GM23338 (cell line): Measurements from ENCODE around the gene BIRC7. TPM values are rescaled to one million over a fixed set of nuclear protein-coding genes. Genes with fewer than 3 reads are reported as not detected.

Experiments
- ATAC-seq: fragments of 200-7000 bp; cut with Tn5 transposase; 3 replicates; pipeline ENCODE4 v1.9.1; 2020
- DNase-seq: peaks from one replicate; pipeline ENCODE4 v3.0.0-alpha.2; 2015; ENCODE audit warnings: low spot score
- H2AFZ ChIP-seq: fragments of 200-600 bp; sonication (generic); 2 replicates; pipeline ENCODE4 v1.8.0; 2016; ENCODE audit warnings: antibody characterized with exemption, mild to moderate bottlenecking, moderate library complexity
- H3F3A ChIP-seq: fragments of 200-600 bp; sonication (generic); replicated peaks from 2 replicates; pipeline ENCODE4 v1.8.0; 2017; ENCODE audit warnings: antibody characterized with exemption, mixed run types, low read depth
- H3K27ac ChIP-seq: fragments of 200-600 bp; sonication (generic); 2 replicates; pipeline ENCODE4 v1.6.1; 2016; ENCODE audit warnings: low read depth
- H3K27me3 ChIP-seq: fragments of 200-600 bp; sonication (generic); 2 replicates; pipeline ENCODE4 v1.8.0; 2016; ENCODE audit warnings: mild to moderate bottlenecking, mixed run types, moderate library complexity; ENCODE audit not compliant: insufficient read depth
- H3K36me3 ChIP-seq: fragments of 200-600 bp; sonication (generic); 2 replicates; pipeline ENCODE4 v1.8.0; 2016; ENCODE audit warnings: mild to moderate bottlenecking; ENCODE audit not compliant: insufficient read depth
- H3K4me1 ChIP-seq: fragments of 200-600 bp; sonication (generic); 2 replicates; pipeline ENCODE4 v1.8.0; 2016; ENCODE audit warnings: mild to moderate bottlenecking, moderate library complexity; ENCODE audit not compliant: insufficient read depth
- H3K4me2 ChIP-seq: fragments of 200-600 bp; sonication (generic); 2 replicates; pipeline ENCODE4 v1.7.1; 2017; ENCODE audit warnings: mixed run types
- H3K4me3 ChIP-seq: fragments of 200-600 bp; sonication (generic); 2 replicates; pipeline ENCODE4 v1.6.1; 2016; ENCODE audit warnings: mixed run types
- H3K79me2 ChIP-seq: fragments of 200-600 bp; sonication (generic); replicated peaks from 2 replicates; pipeline ENCODE4 v1.8.0; 2017; ENCODE audit warnings: mild to moderate bottlenecking; ENCODE audit not compliant: insufficient read depth
- H3K9me2 ChIP-seq: fragments of 200-600 bp; sonication (generic); 2 replicates; pipeline ENCODE4 v1.8.0; 2017; ENCODE audit not compliant: insufficient read depth
- H4K20me1 ChIP-seq: fragments of 200-600 bp; sonication (generic); replicated peaks from 2 replicates; pipeline ENCODE4 v1.8.0; 2017; ENCODE audit warnings: mild to moderate bottlenecking; ENCODE audit not compliant: insufficient read depth
- H3K27ac Mint-ChIP-seq: 2 replicates; pipeline ENCODE4 v1.8.0; 2020; ENCODE audit warnings: inconsistent platforms, mild to moderate bottlenecking, moderate library complexity, mixed read lengths
- H3K27me3 Mint-ChIP-seq: 3 replicates; pipeline ENCODE4 v1.8.0; 2022; ENCODE audit warnings: low read depth, mild to moderate bottlenecking, moderate library complexity, mixed read lengths, inconsistent platforms; ENCODE audit not compliant: insufficient read depth, poor library complexity
- H3K36me3 Mint-ChIP-seq: 3 replicates; pipeline ENCODE4 v1.8.0; 2021; ENCODE audit warnings: low read depth, mild to moderate bottlenecking, inconsistent platforms, moderate library complexity, mixed read lengths
- H3K4me1 Mint-ChIP-seq: 3 replicates; pipeline ENCODE4 v1.8.0; 2020; ENCODE audit warnings: mild to moderate bottlenecking, inconsistent platforms, mixed read lengths
- H3K4me3 Mint-ChIP-seq: 3 replicates; pipeline ENCODE4 v1.8.0; 2021; ENCODE audit warnings: moderate library complexity, mild to moderate bottlenecking, inconsistent platforms, mixed read lengths
- H3K9me3 Mint-ChIP-seq: 3 replicates; pipeline ENCODE4 v1.8.0; 2020; ENCODE audit warnings: moderate library complexity, mild to moderate bottlenecking, inconsistent platforms, mixed read lengths
- CREB1 ChIP-seq: fragments of 250-450 bp; sonication (Bioruptor Pico); IDR thresholded peaks from 2 replicates; pipeline ENCODE4 v1.5.0; 2020; ENCODE audit warnings: low read depth, mild to moderate bottlenecking, moderate library complexity
- EZH2 ChIP-seq: fragments of 200-600 bp; sonication (generic); IDR thresholded peaks from one replicate; pipeline ENCODE4 v1.8.0; 2017; ENCODE audit warnings: antibody characterized with exemption, mild to moderate bottlenecking, low read depth; ENCODE audit not compliant: unreplicated experiment
- EZH2phosphoT487 ChIP-seq: fragments of 200-600 bp; sonication (generic); IDR thresholded peaks from one replicate; pipeline ENCODE4 v1.8.1; 2018; ENCODE audit warnings: antibody characterized with exemption; ENCODE audit not compliant: unreplicated experiment
- JUNB ChIP-seq: IDR thresholded peaks from one replicate; pipeline ENCODE4 v1.6.1; 2016; ENCODE audit warnings: antibody characterized with exemption; ENCODE audit not compliant: unreplicated experiment
- NANOG ChIP-seq: IDR thresholded peaks from 2 replicates; pipeline ENCODE4 v1.6.1; 2016; ENCODE audit warnings: antibody characterized with exemption, borderline replicate concordance
- STAT1 ChIP-seq: IDR thresholded peaks from one replicate; pipeline ENCODE4 v1.6.1; 2016; ENCODE audit warnings: antibody characterized with exemption; ENCODE audit not compliant: unreplicated experiment
- polyA plus RNA-seq: library from polyadenylated mRNA; unstranded; fragments of >200 nt; fragmentation: Nextera tagmentation; extraction: Ambion mirVana; gene quantifications from 2 replicates; pipeline ENCODE4 v1.2.1, GENCODE V29; 2016
- total RNA-seq: library from RNA; depleted of rRNA; stranded (reverse); fragments of >200 nt; shearing (Covaris generic); gene quantifications from 2 replicates; pipeline ENCODE4 v1.2.3, GENCODE V29; 2014
- TF ChIP-seq, protein P1 (sequence below), 2 experiments: fragments of 200-600 bp in 1 of 2; sonication (generic) in 1 of 2; conservative IDR thresholded peaks; 2 replicates each; pipeline versions ENCODE4 v1.5.1 to v1.6.1; 2016 to 2017; ENCODE audit warnings: antibody characterized with exemption in 2 of 2, low read depth in 2 of 2, mild to moderate bottlenecking in 2 of 2, moderate library complexity in 1 of 2
- TF ChIP-seq, protein P2 (sequence below): IDR thresholded peaks from one replicate; pipeline ENCODE4 v1.6.1; 2018; ENCODE audit warnings: antibody characterized with exemption; ENCODE audit not compliant: unreplicated experiment

Gene BIRC7
- total and polyA plus RNA-seq, 2 experiments from 2014 or later = 0.16 to 0.24 TPM

DNA sequence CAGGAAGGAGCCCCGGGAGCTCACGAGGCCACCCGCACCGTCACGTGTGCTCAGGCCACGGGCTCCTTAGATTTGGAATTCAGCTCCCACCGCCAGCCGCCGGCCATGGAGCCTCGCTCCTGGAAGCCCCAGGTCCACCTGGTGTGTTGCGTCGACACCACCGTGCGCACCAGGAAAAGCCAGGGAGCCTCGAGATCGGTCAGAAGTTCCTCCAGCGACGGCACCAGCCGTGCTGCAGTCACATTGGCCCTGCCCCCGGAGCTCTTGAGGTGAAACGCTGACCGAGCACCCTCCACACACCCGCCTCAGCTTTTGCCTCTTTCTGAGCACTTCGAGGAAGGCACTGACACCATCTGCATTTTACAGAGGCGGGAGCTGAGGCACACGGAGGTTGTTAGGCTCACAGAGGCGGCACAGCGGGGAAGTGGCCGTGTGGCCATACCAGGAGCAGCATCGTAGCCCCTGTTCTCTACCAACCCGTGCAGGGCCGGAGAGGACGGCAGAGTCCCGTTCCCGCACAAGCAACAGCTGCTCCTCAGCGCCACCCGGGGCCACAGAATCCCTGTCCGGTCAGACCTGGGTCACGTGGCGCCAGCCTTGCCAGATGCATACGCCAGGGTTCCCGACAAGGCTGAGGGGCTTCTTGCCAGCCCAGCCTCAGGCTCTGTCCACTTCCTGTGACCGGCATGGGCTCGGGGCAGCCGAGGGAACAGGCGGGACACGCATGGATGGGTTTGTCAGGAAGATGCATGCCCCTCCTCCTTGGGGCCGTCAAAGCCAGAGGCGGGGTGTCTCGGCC is 11.0 kb downstream of the BIRC7 start:
- no peaks in the 10 kb centered on the region for H3F3A ChIP-seq
- Mint-ChIP-seq H3K4me3 (no peak overlapping the region), H3K9me3 (peaks cover 3% of the 10 kb centered on the region; the same call in 2 of the 3 replicates), H3K4me1 (peaks cover 17% of the 10 kb centered on the region), H3K27ac (no peak overlapping the region), H3K27me3 (peaks cover 12% of the 10 kb centered on the region), H3K36me3 (no peaks in the 10 kb centered on the region)
- no peaks in the 10 kb centered on the region; the same call in 1 of the 2 replicates for H3K4me1 ChIP-seq
- no peak overlapping the region for H3K27ac ChIP-seq
- DNase-seq (peak; percentile 75), ATAC-seq (peak; percentile 83)
- H3K27me3 ChIP-seq = peaks cover 1% of the 10 kb centered on the region; the same call in 1 of the 2 replicates
- H3K4me3 ChIP-seq = no peak overlapping the region
- H3K4me2 ChIP-seq = 0 out of 2 replicates have a peak overlapping the region, but pooled peaks have one; percentile 26
- TF ChIP-seq EZH2phosphoT487 (no peak), STAT1 (no peak), CREB1 (CRISPR knock-in tag) (no peak), EZH2 (no peak), JUNB (no peak), NANOG (no peak)
- TF ChIP-seq, protein P1, sequence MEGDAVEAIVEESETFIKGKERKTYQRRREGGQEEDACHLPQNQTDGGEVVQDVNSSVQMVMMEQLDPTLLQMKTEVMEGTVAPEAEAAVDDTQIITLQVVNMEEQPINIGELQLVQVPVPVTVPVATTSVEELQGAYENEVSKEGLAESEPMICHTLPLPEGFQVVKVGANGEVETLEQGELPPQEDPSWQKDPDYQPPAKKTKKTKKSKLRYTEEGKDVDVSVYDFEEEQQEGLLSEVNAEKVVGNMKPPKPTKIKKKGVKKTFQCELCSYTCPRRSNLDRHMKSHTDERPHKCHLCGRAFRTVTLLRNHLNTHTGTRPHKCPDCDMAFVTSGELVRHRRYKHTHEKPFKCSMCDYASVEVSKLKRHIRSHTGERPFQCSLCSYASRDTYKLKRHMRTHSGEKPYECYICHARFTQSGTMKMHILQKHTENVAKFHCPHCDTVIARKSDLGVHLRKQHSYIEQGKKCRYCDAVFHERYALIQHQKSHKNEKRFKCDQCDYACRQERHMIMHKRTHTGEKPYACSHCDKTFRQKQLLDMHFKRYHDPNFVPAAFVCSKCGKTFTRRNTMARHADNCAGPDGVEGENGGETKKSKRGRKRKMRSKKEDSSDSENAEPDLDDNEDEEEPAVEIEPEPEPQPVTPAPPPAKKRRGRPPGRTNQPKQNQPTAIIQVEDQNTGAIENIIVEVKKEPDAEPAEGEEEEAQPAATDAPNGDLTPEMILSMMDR (conservative IDR thresholded peaks at IDR 0.05; ENCODE audit: low read depth in 2 of 2) = peak in 1 of 2 experiments; percentile 36; a peak in 2 of 4 replicates
- TF ChIP-seq, protein P2, sequence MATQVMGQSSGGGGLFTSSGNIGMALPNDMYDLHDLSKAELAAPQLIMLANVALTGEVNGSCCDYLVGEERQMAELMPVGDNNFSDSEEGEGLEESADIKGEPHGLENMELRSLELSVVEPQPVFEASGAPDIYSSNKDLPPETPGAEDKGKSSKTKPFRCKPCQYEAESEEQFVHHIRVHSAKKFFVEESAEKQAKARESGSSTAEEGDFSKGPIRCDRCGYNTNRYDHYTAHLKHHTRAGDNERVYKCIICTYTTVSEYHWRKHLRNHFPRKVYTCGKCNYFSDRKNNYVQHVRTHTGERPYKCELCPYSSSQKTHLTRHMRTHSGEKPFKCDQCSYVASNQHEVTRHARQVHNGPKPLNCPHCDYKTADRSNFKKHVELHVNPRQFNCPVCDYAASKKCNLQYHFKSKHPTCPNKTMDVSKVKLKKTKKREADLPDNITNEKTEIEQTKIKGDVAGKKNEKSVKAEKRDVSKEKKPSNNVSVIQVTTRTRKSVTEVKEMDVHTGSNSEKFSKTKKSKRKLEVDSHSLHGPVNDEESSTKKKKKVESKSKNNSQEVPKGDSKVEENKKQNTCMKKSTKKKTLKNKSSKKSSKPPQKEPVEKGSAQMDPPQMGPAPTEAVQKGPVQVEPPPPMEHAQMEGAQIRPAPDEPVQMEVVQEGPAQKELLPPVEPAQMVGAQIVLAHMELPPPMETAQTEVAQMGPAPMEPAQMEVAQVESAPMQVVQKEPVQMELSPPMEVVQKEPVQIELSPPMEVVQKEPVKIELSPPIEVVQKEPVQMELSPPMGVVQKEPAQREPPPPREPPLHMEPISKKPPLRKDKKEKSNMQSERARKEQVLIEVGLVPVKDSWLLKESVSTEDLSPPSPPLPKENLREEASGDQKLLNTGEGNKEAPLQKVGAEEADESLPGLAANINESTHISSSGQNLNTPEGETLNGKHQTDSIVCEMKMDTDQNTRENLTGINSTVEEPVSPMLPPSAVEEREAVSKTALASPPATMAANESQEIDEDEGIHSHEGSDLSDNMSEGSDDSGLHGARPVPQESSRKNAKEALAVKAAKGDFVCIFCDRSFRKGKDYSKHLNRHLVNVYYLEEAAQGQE = no peak
- H3K79me2 ChIP-seq = no peaks in the 10 kb centered on the region
- H2AFZ ChIP-seq = peak overlapping the region; percentile 66; the same call in 1 of the 2 replicates
- no peaks in the 10 kb centered on the region for H3K9me2 ChIP-seq
- H3K36me3 ChIP-seq = no peaks in the 10 kb centered on the region
- no peaks in the 10 kb centered on the region for H4K20me1 ChIP-seq
